Body of pancreas (tissue), 4 donors: ENCODE data around the gene PPM1N.

Experiments
- CTCF ChIP-seq, 7 experiments: fragments of 450-650 bp in 4 of 7; fragments of 200-600 bp in 3 of 7; sonication (generic) in 3 of 7; IDR thresholded peaks; one replicate each; pipeline ENCODE4 v1.5.1; 2016 to 2019; ENCODE audit warnings: antibody characterized with exemption in 7 of 7
- POLR2A ChIP-seq, 3 donors: fragments of 450-650 bp; IDR thresholded peaks; one replicate each; pipeline ENCODE4 v1.6.1; 2016; ENCODE audit warnings: antibody characterized with exemption in 3 of 3, mild to moderate bottlenecking in 2 of 3

DNA sequence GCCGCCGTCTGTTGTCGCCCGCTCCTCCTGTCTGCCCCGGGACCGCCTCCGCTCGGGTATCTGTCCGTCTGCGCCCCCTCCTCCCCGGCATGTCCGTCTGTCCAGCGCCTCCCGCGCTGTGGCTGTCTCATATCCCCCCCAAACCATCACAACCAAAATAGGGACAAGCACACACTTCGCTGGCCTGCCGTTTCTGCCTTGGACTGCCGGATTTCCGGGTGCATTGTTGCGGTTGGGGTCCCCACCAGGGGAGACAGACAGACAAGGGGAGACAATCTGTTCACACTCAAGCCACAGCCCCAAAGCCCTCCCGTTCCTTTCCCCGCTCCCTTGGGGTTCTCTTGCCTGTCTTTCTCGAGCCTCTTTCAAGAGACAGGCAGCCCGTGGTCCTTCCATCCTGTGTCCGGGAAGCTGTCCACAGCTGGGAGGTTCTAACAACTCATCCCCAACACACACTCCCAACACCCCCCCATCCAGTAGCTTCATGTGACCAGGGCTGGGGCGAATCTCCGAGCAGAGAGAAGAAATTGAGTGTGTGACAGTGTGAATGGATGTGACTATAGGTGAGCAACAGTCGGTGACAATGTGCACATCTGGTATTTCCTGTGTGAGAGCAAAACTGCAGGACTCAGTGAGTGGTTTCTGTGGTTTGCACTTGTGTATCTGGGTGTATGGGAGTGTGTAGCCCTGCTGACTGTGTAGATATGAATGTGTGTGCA is 47.0 kb upstream of the PPM1N start:
- TF ChIP-seq CTCF (IDR thresholded peaks at IDR 0.05) (no peak), POLR2A (IDR thresholded peaks at IDR 0.05) (no peak)
